ENCODE data around the gene IMP4. TPM values are rescaled to one million over a fixed set of nuclear protein-coding genes. Genes with fewer than 3 reads are reported as not detected.

IMP4 gene
- polyA plus RNA-seq, 1 donor (not counting 4 experiments of a cell fraction or from before 2014, with no cell fraction given) = 75.8 TPM

GRCh38 chr2:130393318-130393910 lies 50.7 kb downstream of the IMP4 start:
- Histone ChIP-seq H3K9me3 (ENCODE audit: control insufficient read depth, low read depth, low read length) (no peaks in the 10 kb centered on the region), H3K4me2 (ENCODE audit: control insufficient read depth, extremely low read depth, insufficient read depth, low read depth, low read length) (no peak overlapping the region), H3K27ac (ENCODE audit: control insufficient read depth, insufficient read depth, low read length) (no peak overlapping the region), H4K20me1 (ENCODE audit: control insufficient read depth, extremely low read depth, insufficient read depth, low read length) (no peaks in the 10 kb centered on the region), H3K36me3 (ENCODE audit: control insufficient read depth in 2 of 2, extremely low read depth in 1 of 2, insufficient read depth in 2 of 2, low read length in 2 of 2) (no peaks in the 10 kb centered on the region), H3K4me3 (ENCODE audit: control insufficient read depth in 2 of 3, extremely low read depth in 1 of 3, insufficient read depth in 2 of 3, low read depth in 1 of 3, low read length in 3 of 3) (no peak overlapping the region), H2AFZ (ENCODE audit: control insufficient read depth, low read length) (no peak overlapping the region), H3K9me1 (ENCODE audit: control insufficient read depth, extremely low read depth, insufficient read depth, low read length) (no peaks in the 10 kb centered on the region), H3K9ac (ENCODE audit: control insufficient read depth, extremely low read depth, insufficient read depth, low read length) (no peak overlapping the region), H3K79me2 (ENCODE audit: control insufficient read depth, insufficient read depth, low read length) (no peaks in the 10 kb centered on the region), H3K4me1 (ENCODE audit: control insufficient read depth, extremely low read depth, insufficient read depth, low read length) (peaks cover 3% of the 10 kb centered on the region), H3K27me3 (ENCODE audit: control insufficient read depth, extremely low read depth, insufficient read depth, low read length) (no peaks in the 10 kb centered on the region)
- dilution Hi-C loops (cut with MboI; ENCODE audit: extremely low pct_ligation_motif_present, low sequenced_read_pairs) = no loop called here
- FAIRE-seq = no peak
- no peak for DNase-seq (ENCODE audit: low read depth, low spot score)
- TF ChIP-seq EZH2 (IDR thresholded peaks at IDR 0.05; ENCODE audit: low read length) (no peak), CTCF (optimal IDR thresholded peaks at IDR 0.05 in 1 of 3, IDR thresholded peaks at IDR 0.05 in 1 of 3, conservative IDR thresholded peaks at IDR 0.05 in 1 of 3; ENCODE audit: extremely low read depth in 1 of 3, insufficient read depth in 2 of 3, low read length in 3 of 3) (no peak)

Small RNA genes within 50 kb of the gene (small RNA-seq; reads per million reads assigned to genes)
- 0 reads per million in 3 experiments for gene AC132479.1 (ENCODE audit: insufficient read length in 3 of 3, low read depth in 3 of 3, low replicate concordance in 1 of 3)

Other genes starting within 250 kb of the IMP4 start
- gene POTEF, start 213.7 kb upstream of the IMP4 start, polyA plus RNA-seq = not detected in 3 replicates
- gene CCDC74B, start 197.8 kb upstream of the IMP4 start, polyA plus RNA-seq = 0.46 to 0.60 TPM (median 0.52 TPM) in 3 replicates
- gene SMPD4, start 161.3 kb upstream of the IMP4 start, polyA plus RNA-seq = 19.0 to 44.9 TPM (median 23.8 TPM) in 3 replicates
- gene MZT2B, start 160.6 kb upstream of the IMP4 start, polyA plus RNA-seq = 89.6 to 229 TPM (median 133 TPM) in 3 replicates
- not detected in 3 replicates for gene TUBA3E, start 144.5 kb upstream of the IMP4 start, polyA plus RNA-seq
- gene PTPN18, start 13.2 kb downstream of the IMP4 start, polyA plus RNA-seq = 8.7 to 13.5 TPM (median 9.6 TPM) in 3 replicates
- not detected in 3 replicates for gene POTEI, start 166.4 kb downstream of the IMP4 start, polyA plus RNA-seq
- not detected in 3 replicates for gene CFC1B, start 178.3 kb downstream of the IMP4 start, polyA plus RNA-seq

Measured in keratinocyte (primary cell).